ENCODE results near the gene PTPRK.

DNA sequence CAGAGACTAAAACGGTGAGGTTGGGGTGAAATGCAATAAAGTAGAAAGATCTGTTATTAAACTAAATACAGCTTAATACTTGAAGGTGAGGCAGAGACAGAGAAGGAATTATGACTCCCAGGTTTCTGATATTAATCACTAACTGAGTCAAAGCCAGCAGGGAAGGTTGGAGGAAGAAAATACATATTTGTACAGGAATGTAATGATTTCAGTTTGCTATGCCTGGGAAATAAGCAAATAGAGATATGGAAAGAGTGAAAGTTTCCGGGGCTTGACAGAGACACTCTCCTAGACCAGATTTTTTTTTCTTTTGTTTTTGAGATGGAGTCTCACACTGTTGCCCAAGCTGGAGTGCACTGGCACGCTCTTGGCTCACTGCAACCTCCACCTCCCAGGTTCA, 76.8 kb downstream of the PTPRK start:
- no peak for TF ChIP-seq TAF1 (IDR thresholded peaks at IDR 0.05; ENCODE audit: low read depth)
- TF ChIP-seq CEBPB (IDR thresholded peaks at IDR 0.05) = no peak
- TF ChIP-seq, protein P1, sequence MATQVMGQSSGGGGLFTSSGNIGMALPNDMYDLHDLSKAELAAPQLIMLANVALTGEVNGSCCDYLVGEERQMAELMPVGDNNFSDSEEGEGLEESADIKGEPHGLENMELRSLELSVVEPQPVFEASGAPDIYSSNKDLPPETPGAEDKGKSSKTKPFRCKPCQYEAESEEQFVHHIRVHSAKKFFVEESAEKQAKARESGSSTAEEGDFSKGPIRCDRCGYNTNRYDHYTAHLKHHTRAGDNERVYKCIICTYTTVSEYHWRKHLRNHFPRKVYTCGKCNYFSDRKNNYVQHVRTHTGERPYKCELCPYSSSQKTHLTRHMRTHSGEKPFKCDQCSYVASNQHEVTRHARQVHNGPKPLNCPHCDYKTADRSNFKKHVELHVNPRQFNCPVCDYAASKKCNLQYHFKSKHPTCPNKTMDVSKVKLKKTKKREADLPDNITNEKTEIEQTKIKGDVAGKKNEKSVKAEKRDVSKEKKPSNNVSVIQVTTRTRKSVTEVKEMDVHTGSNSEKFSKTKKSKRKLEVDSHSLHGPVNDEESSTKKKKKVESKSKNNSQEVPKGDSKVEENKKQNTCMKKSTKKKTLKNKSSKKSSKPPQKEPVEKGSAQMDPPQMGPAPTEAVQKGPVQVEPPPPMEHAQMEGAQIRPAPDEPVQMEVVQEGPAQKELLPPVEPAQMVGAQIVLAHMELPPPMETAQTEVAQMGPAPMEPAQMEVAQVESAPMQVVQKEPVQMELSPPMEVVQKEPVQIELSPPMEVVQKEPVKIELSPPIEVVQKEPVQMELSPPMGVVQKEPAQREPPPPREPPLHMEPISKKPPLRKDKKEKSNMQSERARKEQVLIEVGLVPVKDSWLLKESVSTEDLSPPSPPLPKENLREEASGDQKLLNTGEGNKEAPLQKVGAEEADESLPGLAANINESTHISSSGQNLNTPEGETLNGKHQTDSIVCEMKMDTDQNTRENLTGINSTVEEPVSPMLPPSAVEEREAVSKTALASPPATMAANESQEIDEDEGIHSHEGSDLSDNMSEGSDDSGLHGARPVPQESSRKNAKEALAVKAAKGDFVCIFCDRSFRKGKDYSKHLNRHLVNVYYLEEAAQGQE (IDR thresholded peaks at IDR 0.05; ENCODE audit: low read depth) = no peak
- no peak for TF ChIP-seq EP300 (IDR thresholded peaks at IDR 0.05; ENCODE audit: borderline replicate concordance)

Data from Ishikawa (cell line).